Endothelial cell (in vitro differentiated cells): ENCODE data around the gene NSUN6. TPM values are rescaled to one million over a fixed set of nuclear protein-coding genes. Genes with fewer than 3 reads are reported as not detected.

Source experiments
- DNase-seq: peaks from one replicate; pipeline ENCODE4 v3.0.0; 2021; ENCODE audit warnings: low spot score
- H3K27ac Mint-ChIP-seq: one replicate; pipeline ENCODE4 v1.8.0; 2021; ENCODE audit warnings: mixed read lengths, inconsistent platforms; ENCODE audit not compliant: unreplicated experiment
- H3K27me3 Mint-ChIP-seq: one replicate; pipeline ENCODE4 v1.8.0; 2021; ENCODE audit warnings: mild to moderate bottlenecking, moderate library complexity, mixed read lengths, inconsistent platforms; ENCODE audit not compliant: unreplicated experiment
- H3K36me3 Mint-ChIP-seq: one replicate; pipeline ENCODE4 v1.8.0; 2021; ENCODE audit warnings: mild to moderate bottlenecking, low read depth, mixed read lengths, inconsistent platforms; ENCODE audit not compliant: unreplicated experiment
- H3K4me1 Mint-ChIP-seq: one replicate; pipeline ENCODE4 v1.8.0; 2021; ENCODE audit warnings: mild to moderate bottlenecking, mixed read lengths, inconsistent platforms; ENCODE audit not compliant: unreplicated experiment
- H3K4me3 Mint-ChIP-seq: one replicate; pipeline ENCODE4 v1.8.0; 2021; ENCODE audit warnings: mild to moderate bottlenecking, mixed read lengths, inconsistent platforms; ENCODE audit not compliant: unreplicated experiment
- H3K9me3 Mint-ChIP-seq: one replicate; pipeline ENCODE4 v1.8.0; 2021; ENCODE audit warnings: mixed read lengths, inconsistent platforms; ENCODE audit not compliant: unreplicated experiment
- CTCF ChIP-seq: fragments of 200-600 bp; sonication (generic); IDR thresholded peaks from one replicate; pipeline ENCODE4 v1.5.0; 2021; ENCODE audit warnings: antibody characterized with exemption; ENCODE audit not compliant: unreplicated experiment
- total RNA-seq: library from RNA; stranded (reverse); fragmentation: NEBNext Ultra II Directional; extraction: Animal tissue kit (Norgen Biotek cat#: 25700); gene quantifications from one replicate; pipeline ENCODE4 v1.2.1, GENCODE V29; 2021; ENCODE audit not compliant: unreplicated experiment

Gene NSUN6
- total RNA-seq, 1 donor from 2014 or later = 11.6 TPM

DNA sequence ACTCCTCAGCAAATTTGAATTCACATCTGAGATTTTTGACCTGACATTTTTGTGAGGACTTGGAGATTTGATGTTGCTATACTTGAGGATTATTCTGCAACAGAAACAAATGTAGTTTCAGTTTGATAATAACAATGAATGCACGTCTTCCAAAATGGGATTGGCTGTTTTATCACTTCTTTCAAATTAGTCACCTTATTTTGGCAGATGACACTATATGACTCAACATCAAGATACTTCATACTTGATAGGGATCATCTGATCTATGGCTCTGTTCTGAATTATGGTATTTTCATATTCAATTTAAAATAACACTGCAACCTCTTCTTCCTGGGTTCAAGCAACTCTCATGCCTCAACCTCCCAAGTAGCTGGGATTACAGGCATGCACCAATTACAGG, 32.0 kb upstream of the NSUN6 start:
- H3K4me1 Mint-ChIP-seq = no peaks in the 10 kb centered on the region
- no peak for DNase-seq
- no peaks in the 10 kb centered on the region for H3K27me3 Mint-ChIP-seq
- no peak for TF ChIP-seq CTCF
- no peaks in the 10 kb centered on the region for H3K9me3 Mint-ChIP-seq
- no peak overlapping the region for H3K4me3 Mint-ChIP-seq
- H3K36me3 Mint-ChIP-seq = no peaks in the 10 kb centered on the region
- H3K27ac Mint-ChIP-seq = no peak overlapping the region

DNA sequence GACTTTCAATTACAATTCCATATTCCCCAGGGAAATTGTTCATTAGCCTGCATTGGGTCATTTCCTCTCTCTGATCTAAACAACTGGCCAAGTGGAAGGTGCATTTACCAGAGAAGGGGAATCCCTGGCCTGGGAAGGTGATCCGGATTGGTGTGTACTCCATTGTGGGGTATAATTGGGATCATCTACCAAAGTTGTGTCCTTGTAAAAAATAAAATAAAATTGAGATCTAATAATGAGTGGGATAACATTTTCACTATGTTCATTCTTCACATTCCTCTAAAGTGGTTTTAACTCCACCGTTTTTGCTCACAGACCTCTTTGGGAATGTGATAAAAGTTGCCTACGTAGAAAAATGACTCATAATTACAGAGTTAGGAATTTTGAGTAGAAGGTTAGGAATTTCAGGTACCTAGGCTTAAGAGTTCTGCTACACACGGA, 30.6 kb upstream of the NSUN6 start:
- Mint-ChIP-seq H3K27ac (no peak overlapping the region), H3K36me3 (no peaks in the 10 kb centered on the region), H3K9me3 (no peaks in the 10 kb centered on the region), H3K4me1 (no peaks in the 10 kb centered on the region), H3K4me3 (no peak overlapping the region), H3K27me3 (no peaks in the 10 kb centered on the region)
- DNase-seq = no peak
- TF ChIP-seq CTCF = no peak

DNA sequence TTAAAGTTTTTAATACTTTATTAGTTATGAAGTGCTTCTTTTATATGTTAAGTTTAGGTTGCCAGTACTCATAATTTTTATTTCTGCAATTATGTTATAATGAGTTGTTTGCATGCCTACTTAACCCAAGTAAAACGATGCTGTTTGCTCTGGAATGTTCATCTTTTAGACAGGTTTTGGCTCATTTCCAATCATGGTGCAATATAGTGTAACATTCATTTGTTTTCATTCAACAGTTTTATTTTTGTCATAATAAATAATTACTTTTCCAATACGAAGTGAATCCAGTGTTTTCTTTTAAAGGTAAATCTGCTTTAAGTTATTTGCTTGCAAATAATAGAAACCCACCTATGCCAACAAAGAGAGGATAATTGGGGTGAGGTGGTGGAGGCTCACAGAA, 30.0 kb upstream of the NSUN6 start:
- no peak for TF ChIP-seq CTCF
- no peaks in the 10 kb centered on the region for H3K4me1 Mint-ChIP-seq
- no peak overlapping the region for H3K27ac Mint-ChIP-seq
- H3K27me3 Mint-ChIP-seq = no peaks in the 10 kb centered on the region
- no peaks in the 10 kb centered on the region for H3K9me3 Mint-ChIP-seq
- DNase-seq = no peak
- H3K4me3 Mint-ChIP-seq = no peak overlapping the region
- no peaks in the 10 kb centered on the region for H3K36me3 Mint-ChIP-seq

DNA sequence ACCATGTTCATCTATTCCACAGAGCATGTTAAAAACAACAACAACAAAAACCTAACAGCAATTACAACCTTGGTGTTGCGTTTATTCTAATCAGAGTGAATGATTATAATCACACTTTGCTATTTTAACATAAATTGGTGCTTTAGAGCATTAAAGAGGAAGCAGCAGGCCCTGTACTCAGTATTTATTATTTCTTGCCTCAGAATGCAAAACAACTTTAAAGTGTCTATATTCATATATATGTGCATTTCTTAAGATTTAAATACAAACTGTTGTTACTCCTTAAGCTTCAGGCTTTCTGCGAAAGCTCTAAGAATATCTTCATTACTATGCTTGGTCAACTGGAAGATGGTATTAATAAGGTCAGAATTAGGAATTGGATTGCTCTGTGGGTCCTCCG, 29.4 kb upstream of the NSUN6 start:
- Mint-ChIP-seq H3K4me1 (no peaks in the 10 kb centered on the region), H3K27ac (no peak overlapping the region), H3K27me3 (no peaks in the 10 kb centered on the region), H3K36me3 (no peaks in the 10 kb centered on the region), H3K4me3 (no peak overlapping the region), H3K9me3 (no peaks in the 10 kb centered on the region)
- DNase-seq = no peak
- no peak for TF ChIP-seq CTCF

- H3K36me3 Mint-ChIP-seq = no peaks in the 10 kb centered on the region
- no peak for DNase-seq
- H3K27me3 Mint-ChIP-seq = no peaks in the 10 kb centered on the region
- H3K4me1 Mint-ChIP-seq = no peaks in the 10 kb centered on the region
- no peak overlapping the region for H3K27ac Mint-ChIP-seq
- no peak overlapping the region for H3K4me3 Mint-ChIP-seq
- no peak for TF ChIP-seq CTCF
- H3K9me3 Mint-ChIP-seq = no peaks in the 10 kb centered on the region
These were observed 23.9 kb upstream of the NSUN6 start for GRCh38 chr10:18675086-18675801.
